Measurements from ENCODE around the gene CEP78. TPM values are rescaled to one million over a fixed set of nuclear protein-coding genes. Genes with fewer than 3 reads are reported as not detected.
"Not testable (repeated sequence)": the region's sequence is repeated elsewhere in the genome, so short reads cannot be mapped to it uniquely, and the experiment has no call there.

CEP78 gene
- total and polyA plus RNA-seq, 10 donors, result 7.1 to 20.1 (median 16.2) TPM

DNA sequence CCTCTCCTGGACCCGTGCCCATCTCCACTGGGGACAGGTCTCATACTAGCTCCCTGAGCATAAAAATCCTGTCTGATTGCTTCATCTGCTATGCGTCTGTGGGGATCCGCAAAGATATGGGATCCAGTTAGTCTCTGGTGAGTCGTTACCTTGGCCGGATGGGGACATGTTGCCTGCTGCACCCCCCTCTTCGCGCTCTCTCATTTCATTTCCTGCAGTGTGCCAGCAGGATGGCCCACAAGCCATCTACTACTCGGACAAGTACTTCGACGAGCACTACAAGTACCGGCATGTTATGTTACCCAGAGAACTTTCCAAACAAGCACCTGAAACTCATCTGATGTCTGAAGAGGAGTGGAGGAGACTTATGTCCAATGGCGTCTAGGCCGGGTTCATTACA, 17.0 kb upstream of the CEP78 start:
- DNase-seq, result no peak
- no peak overlapping the region for H3K27ac ChIP-seq
- H3K36me3 ChIP-seq, result no peaks in the 10 kb centered on the region
- H3K4me3 ChIP-seq, result no peak overlapping the region
- intact Hi-C loops (cut with DNase I; ENCODE audit: low total_unique reads), result no loop called here
- peaks cover 0 to under 1% (median 0%) of the 10 kb centered on the region in 6 donors for H3K4me1 ChIP-seq
- TF ChIP-seq POLR2A (IDR thresholded peaks at IDR 0.05) (no peak), POLR2AphosphoS5 (IDR thresholded peaks at IDR 0.05) (no peak)
- TF ChIP-seq, protein P1, sequence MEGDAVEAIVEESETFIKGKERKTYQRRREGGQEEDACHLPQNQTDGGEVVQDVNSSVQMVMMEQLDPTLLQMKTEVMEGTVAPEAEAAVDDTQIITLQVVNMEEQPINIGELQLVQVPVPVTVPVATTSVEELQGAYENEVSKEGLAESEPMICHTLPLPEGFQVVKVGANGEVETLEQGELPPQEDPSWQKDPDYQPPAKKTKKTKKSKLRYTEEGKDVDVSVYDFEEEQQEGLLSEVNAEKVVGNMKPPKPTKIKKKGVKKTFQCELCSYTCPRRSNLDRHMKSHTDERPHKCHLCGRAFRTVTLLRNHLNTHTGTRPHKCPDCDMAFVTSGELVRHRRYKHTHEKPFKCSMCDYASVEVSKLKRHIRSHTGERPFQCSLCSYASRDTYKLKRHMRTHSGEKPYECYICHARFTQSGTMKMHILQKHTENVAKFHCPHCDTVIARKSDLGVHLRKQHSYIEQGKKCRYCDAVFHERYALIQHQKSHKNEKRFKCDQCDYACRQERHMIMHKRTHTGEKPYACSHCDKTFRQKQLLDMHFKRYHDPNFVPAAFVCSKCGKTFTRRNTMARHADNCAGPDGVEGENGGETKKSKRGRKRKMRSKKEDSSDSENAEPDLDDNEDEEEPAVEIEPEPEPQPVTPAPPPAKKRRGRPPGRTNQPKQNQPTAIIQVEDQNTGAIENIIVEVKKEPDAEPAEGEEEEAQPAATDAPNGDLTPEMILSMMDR (IDR thresholded peaks at IDR 0.05 in 8 of 11, conservative IDR thresholded peaks at IDR 0.05 in 3 of 11), result no peak
- no peaks in the 10 kb centered on the region for H3K9me3 ChIP-seq
- no peaks in the 10 kb centered on the region for H3K27me3 ChIP-seq (replicated peaks in 1 of 7)
- 91 to 95% (median 93%) methylated on average over 13 of the region's 13 CpGs for WGBS, 5 donors

DNA sequence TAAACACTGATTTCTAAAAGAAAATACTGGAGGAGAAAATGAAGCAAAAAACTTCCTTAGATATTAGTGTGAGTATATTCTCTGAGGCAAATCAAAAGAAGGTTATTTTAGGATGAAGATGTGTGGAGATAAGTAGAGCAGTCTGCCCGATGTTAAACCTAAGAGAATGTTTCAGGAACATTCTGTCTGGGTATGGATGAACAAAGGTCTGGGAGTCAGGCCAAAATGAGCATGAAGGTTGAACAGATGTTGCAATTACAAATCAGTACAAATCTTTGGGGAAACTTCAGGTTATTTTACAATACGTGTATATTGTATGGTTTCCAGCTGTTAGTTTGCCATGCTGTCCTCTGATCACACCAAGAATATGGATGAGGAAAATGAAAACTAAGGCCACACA, 14.4 kb upstream of the CEP78 start:
- 83 to 95% (median 85%) methylated on average over 2 of the region's 2 CpGs for WGBS, 5 donors
- no peaks in the 10 kb centered on the region for H3K27me3 ChIP-seq (replicated peaks in 1 of 7)
- H3K4me3 ChIP-seq, result no peak overlapping the region
- no peaks in the 10 kb centered on the region for H3K36me3 ChIP-seq
- H3K27ac ChIP-seq, result no peak overlapping the region
- no peak for TF ChIP-seq POLR2AphosphoS5 (IDR thresholded peaks at IDR 0.05)
- TF ChIP-seq, protein P1 (IDR thresholded peaks at IDR 0.05 in 8 of 11, conservative IDR thresholded peaks at IDR 0.05 in 3 of 11), result no peak
- TF ChIP-seq POLR2A (IDR thresholded peaks at IDR 0.05), result no peak
- no peaks in the 10 kb centered on the region for H3K9me3 ChIP-seq
- H3K4me1 ChIP-seq, result no peaks in the 10 kb centered on the region
- DNase-seq, result no peak
- intact Hi-C loops (cut with DNase I; ENCODE audit: low total_unique reads), result no loop called here

DNA sequence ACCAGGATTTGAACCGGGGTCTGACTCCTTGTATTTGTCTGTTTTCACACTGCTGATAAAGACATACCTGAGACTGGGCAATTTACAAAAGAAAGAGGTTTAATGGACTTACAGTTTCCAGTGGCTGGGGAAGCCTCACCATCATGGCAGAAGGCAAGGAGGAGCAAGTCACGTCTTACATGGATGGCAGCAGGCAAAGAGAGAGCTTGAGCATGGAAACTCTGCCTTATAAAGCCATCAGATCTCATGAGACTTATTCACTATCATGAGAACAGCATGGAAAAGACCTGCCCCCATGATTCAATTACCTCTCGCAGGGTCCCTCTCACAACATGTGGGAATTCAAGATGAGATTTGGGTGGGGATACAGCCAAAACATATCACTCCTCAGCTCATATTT, 14.0 kb upstream of the CEP78 start:
- H3K4me3 ChIP-seq; H3K27me3 ChIP-seq (replicated peaks in 1 of 7); H3K9me3 ChIP-seq; H3K27ac ChIP-seq; DNase-seq; H3K36me3 ChIP-seq; intact Hi-C loops (cut with DNase I; ENCODE audit: low total_unique reads); H3K4me1 ChIP-seq: not testable (repeated sequence)
- WGBS, 5 donors, result 86 to 93% (median 88%) methylated on average over 3 of the region's 3 CpGs

DNA sequence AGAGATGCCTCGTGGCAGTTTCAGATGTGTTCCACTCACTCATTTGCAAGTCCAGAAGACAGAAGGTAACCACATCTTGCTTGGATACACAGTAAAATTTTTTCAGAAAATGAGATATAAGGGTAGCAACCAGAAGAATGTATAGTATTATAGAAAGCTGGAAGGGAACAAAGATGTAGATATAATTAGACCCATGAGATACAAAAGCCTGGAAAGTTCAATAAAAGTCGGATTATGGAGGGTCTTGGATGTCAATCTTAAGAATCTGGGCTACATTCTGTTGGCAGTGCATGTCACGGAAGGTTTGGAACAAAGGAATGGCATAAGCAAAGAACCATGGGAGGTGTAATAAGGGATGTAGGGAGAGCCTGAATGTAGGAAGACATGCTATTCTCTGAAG, 5.1 kb upstream of the CEP78 start:
- H3K36me3 ChIP-seq, result no peaks in the 10 kb centered on the region
- DNase-seq, result no peak
- H3K27ac ChIP-seq, result no peak overlapping the region
- intact Hi-C loops (cut with DNase I; ENCODE audit: low total_unique reads), result no loop called here
- H3K9me3 ChIP-seq, result no peaks in the 10 kb centered on the region
- WGBS, 5 donors, result 73 to 89% (median 78%) methylated on average over 3 of the region's 3 CpGs
- H3K27me3 ChIP-seq (replicated peaks in 1 of 7), result no peaks in the 10 kb centered on the region
- peaks cover 0 to 14% (median 9%) of the 10 kb centered on the region in 6 donors for H3K4me1 ChIP-seq
- H3K4me3 ChIP-seq, result no peak overlapping the region
- TF ChIP-seq POLR2AphosphoS5 (IDR thresholded peaks at IDR 0.05) (no peak), POLR2A (IDR thresholded peaks at IDR 0.05) (no peak)
- TF ChIP-seq, protein P1 (IDR thresholded peaks at IDR 0.05 in 8 of 11, conservative IDR thresholded peaks at IDR 0.05 in 3 of 11), result no peak

GRCh38 chr9:78232471-78232870, 3.4 kb upstream of the CEP78 start:
- 65 to 84% (median 80%) methylated on average over 5 of the region's 5 CpGs for WGBS, 5 donors
- H3K4me1 ChIP-seq, result peaks cover 5 to 27% (median 21%) of the 10 kb centered on the region in 6 donors
- H3K4me3 ChIP-seq; H3K9me3 ChIP-seq; H3K27me3 ChIP-seq (replicated peaks in 1 of 7); H3K36me3 ChIP-seq; intact Hi-C loops (cut with DNase I; ENCODE audit: low total_unique reads); H3K27ac ChIP-seq; DNase-seq: not testable (repeated sequence)
